HepG2 (cell line): ENCODE data around the gene ALOX5. TPM values are rescaled to one million over a fixed set of nuclear protein-coding genes. Genes with fewer than 3 reads are reported as not detected.

Experiments
- ATAC-seq: fragments of 200-7000 bp; cut with Tn5 transposase; 3 replicates; pipeline ENCODE4 v1.9.1; 2020; ENCODE audit warnings: mild to moderate bottlenecking, moderate library complexity
- BruUV-seq: library from RNA; stranded (reverse); fragments of 400-500 nt; replicated peaks from 2 replicates; lab custom pipeline; 2021; lab: Mats Ljungman, UMichigan
- CTCF ChIA-PET: fragments of 300-600 bp; formaldehyde crosslinking; extraction: SDS; loops from one replicate; lab custom pipeline; 2021; ENCODE audit warnings: low total read pairs, inconsistent platforms, low intra/inter-chr PET ratio; lab: Yijun Ruan, JAX
- POLR2A ChIA-PET: fragments of 350-600 bp; sonication (Branson Sonifier 250); formaldehyde crosslinking; loops from one replicate; lab custom pipeline; 2020; ENCODE audit warnings: antibody characterized with exemption, inconsistent platforms; lab: Yijun Ruan, JAX
- DNase-seq: peaks from one replicate; pipeline ENCODE4 v3.0.0-alpha.2; 2015; ENCODE audit warnings: low spot score
- FAIRE-seq: peaks from 3 replicates; lab custom pipeline; 2011; peaks lifted over from hg19 to GRCh38; lab: Jason Lieb, UNC
- H2AFZ ChIP-seq: one replicate; pipeline ENCODE4 v1.6.1; 2011; ENCODE audit warnings: low read length, inconsistent platforms
- H3K27ac ChIP-seq: fragments of 300-600 bp; 3 replicates; pipeline ENCODE4 v1.8.0; 2011; ENCODE audit warnings: mixed run types, mild to moderate bottlenecking, mixed read lengths, low read length, inconsistent platforms; ENCODE audit not compliant: insufficient read depth; ENCODE audit errors: extremely low read length
- H3K27me3 ChIP-seq, 2 experiments: fragments of 200-600 bp in 1 of 2; 2 replicates in 1 of 2; 3 replicates in 1 of 2; pipeline versions ENCODE4 v1.6.0 to v1.8.0; 2011; ENCODE audit warnings: low read length in 2 of 2, mild to moderate bottlenecking in 2 of 2, moderate library complexity in 2 of 2, inconsistent platforms in 1 of 2; ENCODE audit not compliant: insufficient read depth in 2 of 2, control insufficient read depth in 1 of 2
- H3K36me3 ChIP-seq, 2 experiments: fragments of 200-600 bp in 1 of 2; replicated peaks in 1 of 2; 2 replicates in 1 of 2; 3 replicates in 1 of 2; pipeline versions ENCODE4 v1.5.1 to v1.8.0; 2011; ENCODE audit warnings: low read length in 2 of 2, inconsistent platforms in 1 of 2; ENCODE audit not compliant: insufficient read depth in 2 of 2, control insufficient read depth in 1 of 2
- H3K4me1 ChIP-seq: 2 replicates; pipeline ENCODE4 v1.5.1; 2012; ENCODE audit warnings: low read length, inconsistent platforms; ENCODE audit not compliant: insufficient read depth
- H3K4me2 ChIP-seq: 2 replicates; pipeline ENCODE4 v1.6.0; 2011; ENCODE audit warnings: low read depth, low read length, inconsistent platforms
- H3K4me3 ChIP-seq, 3 experiments: fragments of 200-600 bp in 1 of 3; sonication (generic), shearing (Covaris generic) in 1 of 3; replicated peaks in 1 of 3; 2 replicates each; pipeline ENCODE4 v1.5.1; 2011 to 2016; ENCODE audit warnings: low read length in 3 of 3, inconsistent platforms in 2 of 3, low read depth in 2 of 3, mild to moderate bottlenecking in 2 of 3, control low read depth in 1 of 3, mixed read lengths in 1 of 3; ENCODE audit not compliant: insufficient read depth in 1 of 3
- H3K79me2 ChIP-seq: one replicate; pipeline ENCODE4 v1.6.1; 2011; ENCODE audit warnings: low read length, inconsistent platforms; ENCODE audit not compliant: insufficient read depth
- H3K9ac ChIP-seq: 2 replicates; pipeline ENCODE4 v1.6.0; 2011; ENCODE audit warnings: mild to moderate bottlenecking, low read depth, low read length, inconsistent platforms; ENCODE audit not compliant: insufficient read depth
- H3K9me3 ChIP-seq: 2 replicates; pipeline ENCODE4 v1.5.1; 2012; ENCODE audit warnings: mild to moderate bottlenecking, low read length
- H4K20me1 ChIP-seq: 2 replicates; pipeline ENCODE4 v1.6.0; 2011; ENCODE audit warnings: inconsistent platforms, mild to moderate bottlenecking, low read length, moderate library complexity; ENCODE audit not compliant: insufficient read depth
- ATF3 ChIP-seq: sonication (generic); formaldehyde crosslinking; IDR thresholded peaks from 2 replicates; pipeline ENCODE4 v1.4.0; 2020; ENCODE audit warnings: missing genetic modification reagents
- BRD4 ChIP-seq: sonication (generic); formaldehyde crosslinking; IDR thresholded peaks from 2 replicates; pipeline ENCODE4 v1.4.0; 2020; ENCODE audit warnings: missing genetic modification reagents
- CERS6 ChIP-seq: sonication (generic); formaldehyde crosslinking; IDR thresholded peaks from 2 replicates; pipeline ENCODE4 v1.5.0; 2020; ENCODE audit warnings: missing genetic modification reagents
- CREM ChIP-seq, 2 experiments: sonication (generic) in 1 of 2; formaldehyde crosslinking in 1 of 2; IDR thresholded peaks; 2 replicates each; pipeline versions ENCODE4 v1.4.0 to v1.6.1; 2016 to 2020; ENCODE audit warnings: antibody characterized with exemption in 1 of 2, mild to moderate bottlenecking in 1 of 2, missing genetic modification reagents in 1 of 2
- EEA1 ChIP-seq: sonication (generic); formaldehyde crosslinking; IDR thresholded peaks from 2 replicates; pipeline ENCODE4 v1.5.1; 2020; ENCODE audit warnings: mild to moderate bottlenecking, missing genetic modification reagents, borderline replicate concordance
- FOXA1 ChIP-seq, 2 experiments: fragments of 450-650 bp in 1 of 2; sonication (generic) in 1 of 2; formaldehyde crosslinking in 1 of 2; IDR thresholded peaks; 2 replicates each; pipeline versions ENCODE4 v1.4.0 to v1.6.1; 2016 to 2020; ENCODE audit warnings: missing genetic modification reagents in 1 of 2
- FOXK2 ChIP-seq: fragments of 450-650 bp; IDR thresholded peaks from 2 replicates; pipeline ENCODE4 v1.6.1; 2016
- KMT2B ChIP-seq: IDR thresholded peaks from 2 replicates; pipeline ENCODE4 v1.6.1; 2016; ENCODE audit warnings: missing genetic modification reagents, missing compliant biosample characterization
- PTBP1 ChIP-seq: fragments of 200-400 bp; formaldehyde crosslinking; IDR thresholded peaks from 2 replicates; pipeline ENCODE4 v1.6.1; 2018; ENCODE audit warnings: low read length, low read depth; ENCODE audit not compliant: poor library complexity, severe bottlenecking
- TBX3 ChIP-seq: fragments of 450-650 bp; IDR thresholded peaks from 2 replicates; pipeline ENCODE4 v1.6.1; 2017; ENCODE audit warnings: antibody characterized with exemption, mild to moderate bottlenecking, inconsistent platforms, borderline replicate concordance
- TEAD3 ChIP-seq: optimal IDR thresholded peaks from 2 replicates; pipeline ENCODE3; 2016; ENCODE audit warnings: borderline replicate concordance
- ZBTB7A ChIP-seq: sonication (generic); formaldehyde crosslinking; IDR thresholded peaks from 2 replicates; pipeline ENCODE4 v1.8.0; 2022; ENCODE audit warnings: mild to moderate bottlenecking, missing genetic modification reagents
- ZNF12 ChIP-seq: sonication (generic); formaldehyde crosslinking; IDR thresholded peaks from 2 replicates; pipeline ENCODE4 v1.5.0; 2020; ENCODE audit warnings: missing genetic modification reagents
- ZNF746 ChIP-seq: sonication (generic); formaldehyde crosslinking; IDR thresholded peaks from 2 replicates; pipeline ENCODE4 v1.8.0; 2022; ENCODE audit warnings: mild to moderate bottlenecking, missing genetic modification reagents
- ZNF772 ChIP-seq: sonication (generic); formaldehyde crosslinking; IDR thresholded peaks from 2 replicates; pipeline ENCODE4 v1.5.0; 2020; ENCODE audit warnings: mild to moderate bottlenecking, missing genetic modification reagents
- ZSCAN30 ChIP-seq: sonication (generic); formaldehyde crosslinking; IDR thresholded peaks from 2 replicates; pipeline ENCODE4 v1.5.0; 2020; ENCODE audit warnings: mild to moderate bottlenecking, missing genetic modification reagents
- WGBS: methylation state at CpG from one replicate; pipeline ENCODE4 v1.1.6; 2017; ENCODE audit warnings: low lambda C conversion rate; 5-methylcytosine and 5-hydroxymethylcytosine counted together
- in situ Hi-C: cut with HindIII; loops from 2 replicates; pipeline ENCODE4 v1.10.0; 2017; ENCODE audit warnings: low pct_unique_long_range_greater_than_20kb; ENCODE audit not compliant: extremely low pct_ligation_motif_present
- intact Hi-C: fragments of 100-400 bp; cut with micrococcal nuclease; formaldehyde crosslinking; loops from one replicate; pipeline ENCODE4 v1.10.0; 2022; ENCODE audit not compliant: unreplicated experiment
- polyA plus RNA-seq, 8 experiments: library from polyadenylated mRNA; depleted of rRNA in 3 of 8; stranded (reverse) in 7 of 8; unstranded in 1 of 8; fragments of >200 nt; fragmentation: Illumina TruSeq in 4 of 8; extraction: Trizol in 4 of 8; gene quantifications; 2 replicates each; pipeline versions ENCODE4 v1.2.1 to v1.2.3, GENCODE V29; 2011 to 2016; ENCODE audit warnings: low read depth in 4 of 8, missing spikeins in 1 of 8, mixed read lengths in 1 of 8; ENCODE audit not compliant: insufficient read depth in 1 of 8
- total RNA-seq, 5 experiments: library from RNA; depleted of rRNA; stranded (reverse); fragments of >200 nt; fragmentation: Illumina TruSeq; extraction: Trizol; gene quantifications; 2 replicates each; pipeline ENCODE4 v1.2.3, GENCODE V29; 2016; ENCODE audit warnings: low read depth in 1 of 5
- TF ChIP-seq, protein P1 (sequence below): sonication (generic); formaldehyde crosslinking; conservative IDR thresholded peaks from 2 replicates; pipeline ENCODE4 v1.4.0; 2020; ENCODE audit warnings: missing genetic modification reagents

ALOX5 gene
- total and polyA plus RNA-seq, 2 of the 13 experiments (the other 11 are each of a cell fraction or from before 2014, with no cell fraction given), result 0.04 TPM; not detected in 1

DNA sequence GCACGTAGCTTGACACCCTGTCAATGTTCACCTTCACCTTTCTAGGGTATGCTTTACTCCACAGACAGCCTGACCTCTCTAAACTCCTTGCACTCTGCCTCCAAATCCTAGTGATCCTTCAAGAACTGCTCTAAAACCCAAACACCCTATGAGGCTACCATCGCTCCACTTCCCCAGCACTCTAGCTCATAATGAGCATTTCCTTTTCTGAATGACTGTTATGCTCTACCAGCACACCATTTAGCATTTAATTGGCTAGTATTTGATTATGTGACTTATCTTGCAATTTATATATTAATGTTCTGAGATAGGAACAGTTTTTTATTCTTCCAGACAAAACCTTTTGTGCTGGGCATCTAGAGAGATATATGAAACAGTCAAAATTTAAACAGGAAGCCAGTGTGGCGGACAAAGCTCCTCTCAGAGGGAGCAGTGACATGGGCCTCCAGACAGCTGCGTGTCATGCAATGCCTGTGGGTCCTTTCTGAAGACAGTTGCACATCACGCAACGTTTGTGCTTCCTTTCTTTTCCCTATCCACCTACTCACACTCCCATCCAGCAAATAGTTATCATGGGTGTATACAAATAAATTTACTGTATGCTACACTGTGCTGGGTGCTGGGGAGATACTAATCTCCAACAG is 86.3 kb downstream of the ALOX5 start:
- FAIRE-seq, result no peak
- Histone ChIP-seq H3K79me2 (no peaks in the 10 kb centered on the region), H3K27ac (no peak overlapping the region), H4K20me1 (no peaks in the 10 kb centered on the region), H3K27me3 (no peaks in the 10 kb centered on the region), H3K36me3 (peaks cover 12 to 42% of the 10 kb centered on the region in 2 experiments; a peak in 4 of 5 replicates), H3K4me2 (no peak overlapping the region), H2AFZ (no peak overlapping the region), H3K4me1 (peaks cover 3% of the 10 kb centered on the region; the same call in 1 of the 2 replicates), H3K9ac (no peak overlapping the region), H3K4me3 (no peak overlapping the region), H3K9me3 (no peaks in the 10 kb centered on the region)
- intact Hi-C loops, result no loop called here
- no peak for ATAC-seq
- no TSS peak for BruUV-seq
- in situ Hi-C loops, result no loop called here
- WGBS, result 94% methylated on average over 6 of the region's 6 CpGs
- TF ChIP-seq ATF3, result no peak
- TF ChIP-seq FOXA1 (IDR thresholded peaks at IDR 0.05), result no peak
- no peak for TF ChIP-seq FOXA1 (CRISPR knock-in tag; IDR thresholded peaks at IDR 0.05)
- DNase-seq, result no peak
- POLR2A ChIA-PET, result no interaction called here
- CTCF ChIA-PET, result no interaction called here

- ChIA-PET POLR2A (no interaction called here), CTCF (no interaction called here)
- Histone ChIP-seq H2AFZ (no peak overlapping the region), H3K27me3 (no peaks in the 10 kb centered on the region), H3K9ac (no peak overlapping the region), H3K9me3 (no peaks in the 10 kb centered on the region), H3K27ac (no peak overlapping the region), H3K4me3 (no peak overlapping the region), H3K4me2 (no peak overlapping the region), H3K36me3 (peaks cover 12 to 42% of the 10 kb centered on the region in 2 experiments; a peak in 4 of 5 replicates), H3K4me1 (peaks cover 5% of the 10 kb centered on the region; the same call in 1 of the 2 replicates), H3K79me2 (no peaks in the 10 kb centered on the region), H4K20me1 (no peaks in the 10 kb centered on the region)
- 92% methylated on average over 2 of the region's 7 CpGs for WGBS
- in situ Hi-C loops (no loop called here), intact Hi-C loops (no loop called here)
- no peak for FAIRE-seq
- DNase-seq, result no peak
- no peak for ATAC-seq
- no TSS peak for BruUV-seq
- TF ChIP-seq ZBTB7A (CRISPR knock-in tag), result no peak
- TF ChIP-seq ZNF746 (CRISPR knock-in tag), result no peak
- no peak for TF ChIP-seq ZSCAN30 (CRISPR knock-in tag)
- TF ChIP-seq PTBP1, result no peak
- TF ChIP-seq CREM (IDR thresholded peaks at IDR 0.05), result no peak
- TF ChIP-seq CREM (CRISPR knock-in tag; IDR thresholded peaks at IDR 0.05), result no peak
- TF ChIP-seq BRD4 (CRISPR knock-in tag), result no peak
- no peak for TF ChIP-seq KMT2B (CRISPR knock-in tag)
- no peak for TF ChIP-seq EEA1 (CRISPR knock-in tag)
- no peak for TF ChIP-seq TBX3
- no peak for TF ChIP-seq ZNF12
- TF ChIP-seq CERS6, result no peak
- no peak for TF ChIP-seq ZNF772 (CRISPR knock-in tag)
- TF ChIP-seq FOXK2, result no peak
- TF ChIP-seq, protein P1, sequence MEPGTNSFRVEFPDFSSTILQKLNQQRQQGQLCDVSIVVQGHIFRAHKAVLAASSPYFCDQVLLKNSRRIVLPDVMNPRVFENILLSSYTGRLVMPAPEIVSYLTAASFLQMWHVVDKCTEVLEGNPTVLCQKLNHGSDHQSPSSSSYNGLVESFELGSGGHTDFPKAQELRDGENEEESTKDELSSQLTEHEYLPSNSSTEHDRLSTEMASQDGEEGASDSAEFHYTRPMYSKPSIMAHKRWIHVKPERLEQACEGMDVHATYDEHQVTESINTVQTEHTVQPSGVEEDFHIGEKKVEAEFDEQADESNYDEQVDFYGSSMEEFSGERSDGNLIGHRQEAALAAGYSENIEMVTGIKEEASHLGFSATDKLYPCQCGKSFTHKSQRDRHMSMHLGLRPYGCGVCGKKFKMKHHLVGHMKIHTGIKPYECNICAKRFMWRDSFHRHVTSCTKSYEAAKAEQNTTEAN (CRISPR knock-in tag), result no peak
- no peak for TF ChIP-seq TEAD3 (CRISPR knock-in tag)
These were observed 87.0 kb downstream of the ALOX5 start for GRCh38 chr10:45461034-45461433.
